ENCODE measurements around the gene LSM14B. TPM values are rescaled to one million over a fixed set of nuclear protein-coding genes. Genes with fewer than 3 reads are reported as not detected.

Gene LSM14B
- total RNA-seq, 1 experiment from 2014 or later = 51.3 TPM

GRCh38 chr20:62174870-62175624 lies 52.8 kb downstream of the LSM14B start (continued):
- no peak for TF ChIP-seq REST (IDR thresholded peaks at IDR 0.05; ENCODE audit: low read depth)
- no peak for TF ChIP-seq SP1 (IDR thresholded peaks at IDR 0.05; ENCODE audit: low read depth)
- no peak for TF ChIP-seq JUND (IDR thresholded peaks at IDR 0.05)
- no peak for TF ChIP-seq ZNF274 (IDR thresholded peaks at IDR 0.05; ENCODE audit: low read depth, low read length)
- no peak for TF ChIP-seq EGR1 (IDR thresholded peaks at IDR 0.05; ENCODE audit: low read depth)
- no peak for TF ChIP-seq POLR2AphosphoS5 (IDR thresholded peaks at IDR 0.05; ENCODE audit: low read depth, low read length)

- Histone ChIP-seq H3K9me2 (ENCODE audit: insufficient read depth) (no peaks in the 10 kb centered on the region), H3K27ac (ENCODE audit: low read depth, low read length) (no peak overlapping the region), H3K9ac (ENCODE audit: low read length) (no peak overlapping the region), H3K9me3 (ENCODE audit: control insufficient read depth in 1 of 2, insufficient read depth in 1 of 2, low read depth in 1 of 2, low read length in 2 of 2) (no peaks in the 10 kb centered on the region), H2AFZ (ENCODE audit: low read depth, low read length, poor library complexity, severe bottlenecking) (no peak overlapping the region), H3K79me2 (ENCODE audit: insufficient read depth, low read length) (no peaks in the 10 kb centered on the region), H3K4me1 (ENCODE audit: control insufficient read depth in 1 of 2, insufficient read depth in 2 of 2, low read length in 2 of 2) (no peaks in the 10 kb centered on the region), H3K4me2 (ENCODE audit: low read length) (no peak overlapping the region), H3K36me3 (ENCODE audit: control insufficient read depth in 1 of 2, insufficient read depth in 2 of 2, low read length in 2 of 2) (peaks cover 2 to 8% of the 10 kb centered on the region in 2 experiments; a peak in 3 of 4 replicates), H3K27me3 (ENCODE audit: insufficient read depth, low read length) (no peaks in the 10 kb centered on the region), H4K20me1 (ENCODE audit: insufficient read depth) (no peaks in the 10 kb centered on the region), H3K4me3 (replicated peaks in 1 of 2; ENCODE audit: low read depth in 1 of 2, low read length in 2 of 2) (no peak overlapping the region)
- CTCF ChIA-PET = no interaction called here
- BruUV-seq (replicated peaks) = no TSS peak
- DNase-seq (ENCODE audit: low read depth, low spot score) (no peak), ATAC-seq (no peak)
- TF ChIP-seq SRF (IDR thresholded peaks at IDR 0.05; ENCODE audit: low read depth) = no peak
- TF ChIP-seq CBX3 (IDR thresholded peaks at IDR 0.05; ENCODE audit: low read depth) = no peak
- TF ChIP-seq ATF3 (IDR thresholded peaks at IDR 0.05) = no peak
- TF ChIP-seq POLR2AphosphoS5 (IDR thresholded peaks at IDR 0.05; ENCODE audit: low read depth, low read length) = no peak
- no peak for TF ChIP-seq EZH2phosphoT487 (IDR thresholded peaks at IDR 0.05; ENCODE audit: borderline replicate concordance)
- no peak for TF ChIP-seq FOSL1 (IDR thresholded peaks at IDR 0.05; ENCODE audit: low read depth)
- no peak for TF ChIP-seq YY1 (IDR thresholded peaks at IDR 0.05; ENCODE audit: extremely low read depth, insufficient replicate concordance, low read depth, low read length)
- TF ChIP-seq EGR1 (IDR thresholded peaks at IDR 0.05; ENCODE audit: low read depth) = no peak
- no peak for TF ChIP-seq CEBPB (IDR thresholded peaks at IDR 0.05; ENCODE audit: low read depth)
- TF ChIP-seq TCF7L2 (IDR thresholded peaks at IDR 0.05; ENCODE audit: borderline replicate concordance, extremely low read depth, insufficient read depth, insufficient read length) = no peak
- no peak for TF ChIP-seq MAX (IDR thresholded peaks at IDR 0.05)
- TF ChIP-seq POLR2A (IDR thresholded peaks at IDR 0.05; ENCODE audit: borderline replicate concordance, extremely low read depth, insufficient read depth, insufficient read length) = no peak
- no peak for TF ChIP-seq ELF1 (IDR thresholded peaks at IDR 0.05; ENCODE audit: borderline replicate concordance, low read depth)
- RAD21 ChIA-PET (ENCODE audit: low non-redundant PET in 1 of 2, low total read pairs in 2 of 2, uncharacterized antibody in 2 of 2, unreplicated experiment in 2 of 2) = no interaction called here
- intact Hi-C loops (cut with micrococcal nuclease) = no loop called here
- POLR2A ChIA-PET = no interaction called here
These were observed 53.4 kb downstream of the LSM14B start for GRCh38 chr20:62175711-62176110.
